Right renal pelvis (tissue), 4 donors: ENCODE measurements around the gene MICALL2. TPM values are rescaled to one million over a fixed set of nuclear protein-coding genes. Genes with fewer than 3 reads are reported as not detected.
A peak's percentile ranks its signal among the peaks of the same experiment; 100 is the strongest.

Source experiments
- DNase-seq, 4 donors: peaks; one replicate each; pipeline ENCODE4 v3.0.0-alpha.2; 2013; ENCODE audit warnings: low read depth in 4 of 4, low spot score in 3 of 4, missing footprints in 1 of 4
- polyA plus RNA-seq, 4 donors: library from polyadenylated mRNA; unstranded; fragments of 120-200 nt; gene quantifications; one replicate each; pipeline ENCODE4 v1.2.1, GENCODE V29; 2013; ENCODE audit not compliant: insufficient read length in 4 of 4

The MICALL2 gene
- polyA plus RNA-seq, 4 donors, result 7.6 to 11.1 (median 8.6) TPM

DNA sequence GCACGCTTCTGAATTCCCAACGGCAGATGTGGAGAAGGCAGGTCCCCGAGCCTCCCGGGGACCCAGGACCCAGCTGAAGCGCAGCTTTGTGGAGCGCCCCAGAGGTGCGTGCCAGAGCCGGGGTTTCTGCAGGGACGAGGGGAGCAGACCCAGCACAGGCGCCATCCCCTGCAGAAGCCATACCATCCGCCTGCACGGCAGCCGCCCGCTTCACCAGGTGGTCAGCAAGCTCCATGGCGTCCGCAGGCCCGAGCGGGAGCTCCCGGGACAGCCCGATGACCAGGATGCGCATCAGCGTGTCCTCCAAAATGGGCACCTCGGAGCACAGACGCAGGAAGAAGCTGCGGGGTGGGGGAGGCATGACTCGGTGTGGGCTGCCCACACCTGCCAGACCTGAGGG lies 34.3 kb upstream of the MICALL2 start:
- no peak for DNase-seq

DNA sequence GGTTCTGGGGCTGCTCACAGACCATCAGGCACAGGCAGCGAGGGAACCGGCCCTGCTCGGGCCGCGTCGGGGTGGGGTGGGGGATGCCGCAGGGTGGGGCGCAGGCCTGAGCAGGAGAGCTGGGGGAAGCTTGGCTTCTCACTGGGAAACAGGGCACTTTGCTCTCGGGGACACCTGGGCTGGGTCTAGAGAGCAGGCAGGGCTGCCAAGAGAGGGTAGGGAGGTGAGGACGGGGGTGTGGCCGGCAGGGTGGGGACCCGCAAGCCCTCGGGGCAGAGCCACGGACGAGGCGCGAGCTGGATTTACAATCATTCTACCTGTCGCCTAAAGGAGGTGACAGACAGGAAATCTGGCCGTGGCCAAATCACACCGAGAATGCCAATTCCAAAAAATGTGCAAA lies 33.9 kb upstream of the MICALL2 start:
- DNase-seq, result no peak

DNA sequence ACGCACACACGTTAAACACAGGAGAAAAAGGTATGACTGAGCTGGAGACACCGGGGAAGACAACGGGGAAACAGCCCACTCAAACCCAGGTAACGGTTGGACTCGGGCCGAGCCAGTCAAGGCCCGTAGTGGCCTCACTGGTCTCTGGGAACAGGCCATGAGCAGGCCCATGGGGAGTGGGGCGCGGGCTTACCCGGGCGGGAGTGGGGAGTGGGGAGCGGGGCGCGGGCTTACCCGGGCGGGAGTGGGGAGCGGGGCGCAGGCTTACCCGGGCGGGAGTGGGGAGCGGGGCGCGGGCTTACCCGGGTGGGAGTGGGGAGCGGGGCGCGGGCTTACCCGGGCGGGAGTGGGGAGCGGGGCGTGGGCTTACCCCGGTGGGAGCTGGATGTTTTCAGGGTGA lies 33.4 kb upstream of the MICALL2 start:
- no peak for DNase-seq

DNA sequence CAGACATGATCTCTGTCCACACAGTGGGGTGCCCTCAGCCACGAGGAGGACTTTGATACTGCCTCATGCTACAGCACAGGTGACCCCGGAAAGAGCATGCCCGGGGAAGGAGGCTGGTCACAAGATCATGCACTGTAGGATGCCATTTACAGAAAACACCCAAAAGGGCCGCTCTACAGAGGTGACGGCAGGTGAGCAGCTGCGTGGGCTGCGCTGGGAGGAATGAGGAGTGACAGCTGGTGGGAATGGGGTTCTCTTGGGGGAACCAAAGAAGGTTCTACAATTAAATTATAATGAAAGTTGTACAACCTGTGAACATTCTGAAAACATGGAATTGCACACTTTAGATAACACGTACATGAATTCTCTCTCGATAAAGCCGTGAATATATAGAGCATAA lies 33.0 kb upstream of the MICALL2 start:
- DNase-seq, result no peak

DNA sequence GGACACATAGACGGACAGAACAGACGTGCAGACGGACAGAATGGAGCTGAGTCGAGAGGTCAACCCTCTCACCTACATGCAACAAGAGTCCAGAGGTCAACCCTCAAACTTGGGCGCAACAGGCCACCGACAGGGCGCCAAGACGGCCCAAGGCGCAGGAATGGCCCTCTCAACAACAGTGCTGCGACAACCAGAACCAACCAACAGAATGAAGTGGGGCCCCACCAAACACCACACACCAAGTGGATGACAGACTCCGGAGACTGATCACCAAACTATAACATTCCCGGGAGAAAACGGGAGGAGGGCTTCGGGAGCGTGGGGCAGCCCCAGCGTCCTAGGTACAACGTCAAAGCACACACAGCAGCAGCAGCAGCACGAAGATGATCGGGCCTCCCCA lies 31.6 kb upstream of the MICALL2 start:
- DNase-seq, result no peak

DNA sequence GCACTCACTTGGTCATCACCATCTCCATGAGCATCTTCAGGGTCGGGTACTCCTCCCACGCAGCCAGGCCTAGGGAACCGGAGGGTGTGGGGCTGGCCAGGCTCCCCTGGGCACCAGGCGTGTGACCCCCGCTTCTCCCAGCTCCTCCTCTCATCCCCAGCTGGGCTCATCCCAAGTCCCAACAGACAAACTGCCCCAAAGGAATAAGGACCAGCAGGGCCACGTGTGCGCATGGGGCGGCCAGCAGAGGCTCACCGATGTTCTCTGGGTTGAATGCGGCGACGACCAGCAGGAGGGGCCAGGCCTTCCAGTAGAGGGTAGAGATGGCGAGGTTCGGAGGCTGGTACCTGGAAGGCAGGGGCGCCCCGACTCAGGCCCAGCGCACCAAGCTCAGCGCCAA lies 30.1 kb upstream of the MICALL2 start:
- no peak for DNase-seq

DNA sequence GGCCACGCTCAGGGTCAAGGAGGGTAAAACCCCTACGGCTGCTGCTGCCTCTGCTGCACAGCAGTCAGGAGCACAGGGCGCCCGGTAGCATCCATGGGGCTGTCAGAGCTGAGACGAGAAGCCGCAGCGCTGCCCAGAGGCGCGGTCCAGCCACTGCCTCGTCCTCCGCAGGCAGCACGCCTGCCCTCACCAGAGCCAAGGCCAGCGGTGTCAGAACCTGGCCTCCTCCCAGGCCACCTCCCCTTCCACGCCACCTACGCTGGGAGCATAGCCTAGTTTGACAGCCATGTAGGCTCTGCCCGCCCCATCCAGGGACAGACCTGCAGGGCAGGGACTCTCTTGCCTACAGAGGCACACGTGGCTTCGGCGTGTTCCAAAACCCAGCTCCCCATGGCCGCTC lies 28.7 kb upstream of the MICALL2 start:
- no peak for DNase-seq

DNA sequence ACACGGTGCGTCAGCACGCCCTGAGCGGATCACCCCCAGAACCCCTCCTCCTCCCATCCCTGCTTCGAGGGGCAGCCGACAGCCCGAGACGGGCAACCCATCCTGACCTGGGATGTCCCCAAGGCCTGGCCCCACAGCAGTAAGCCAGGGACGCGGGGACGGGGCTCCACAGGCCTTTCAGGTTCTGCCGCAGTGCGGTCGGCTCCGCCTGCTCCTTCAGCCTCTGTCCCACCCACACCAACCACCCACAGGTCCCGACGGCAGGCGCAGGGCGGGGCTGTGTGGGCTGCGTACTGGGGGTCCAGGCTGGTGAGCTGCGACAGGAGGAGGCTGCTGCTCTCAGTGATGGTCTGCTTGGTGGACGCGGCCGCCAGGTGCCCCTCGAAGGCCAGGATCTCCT lies 28.2 kb upstream of the MICALL2 start:
- DNase-seq, result no peak

DNA sequence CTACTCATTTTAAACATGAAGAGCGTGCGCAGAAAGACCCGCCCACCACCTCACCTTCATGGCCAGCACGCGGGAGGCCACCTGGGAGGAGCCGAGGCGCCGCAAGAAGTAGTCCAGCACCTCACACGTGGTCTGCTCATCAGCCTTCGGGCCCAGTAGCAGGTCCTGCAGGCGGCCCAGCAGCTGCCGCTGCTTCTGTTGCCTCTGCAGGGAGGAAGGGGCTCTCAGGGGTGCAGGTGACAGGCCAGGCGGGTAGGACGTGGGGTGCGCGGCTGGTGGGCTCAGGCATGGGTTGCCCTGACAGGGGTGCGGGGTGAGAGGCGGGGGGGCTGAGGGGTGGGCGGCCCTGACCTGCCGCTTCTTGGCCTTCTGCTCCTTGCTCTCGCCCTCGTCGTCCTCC lies 27.3 kb upstream of the MICALL2 start:
- no peak for DNase-seq

DNA sequence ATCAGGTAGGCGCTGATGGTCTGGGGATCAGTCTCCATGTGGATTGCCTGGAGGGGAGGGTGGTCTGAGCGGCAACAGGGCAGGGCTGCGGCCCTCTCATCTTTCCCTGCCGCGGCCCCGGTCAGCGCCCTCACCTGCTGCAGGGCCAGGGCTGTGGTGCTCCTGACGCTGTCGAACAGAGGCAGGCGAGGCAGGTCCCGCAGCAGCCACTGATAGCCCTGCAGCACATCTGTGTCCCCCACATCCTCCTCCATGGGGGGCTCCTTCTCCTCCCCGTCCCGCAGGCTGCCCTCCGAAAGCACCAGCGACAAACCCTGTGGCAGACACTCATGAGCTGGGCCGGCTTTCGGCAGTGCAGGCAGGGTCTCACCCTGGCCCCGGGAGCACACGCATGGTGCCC lies 25.9 kb upstream of the MICALL2 start:
- no peak for DNase-seq

DNA sequence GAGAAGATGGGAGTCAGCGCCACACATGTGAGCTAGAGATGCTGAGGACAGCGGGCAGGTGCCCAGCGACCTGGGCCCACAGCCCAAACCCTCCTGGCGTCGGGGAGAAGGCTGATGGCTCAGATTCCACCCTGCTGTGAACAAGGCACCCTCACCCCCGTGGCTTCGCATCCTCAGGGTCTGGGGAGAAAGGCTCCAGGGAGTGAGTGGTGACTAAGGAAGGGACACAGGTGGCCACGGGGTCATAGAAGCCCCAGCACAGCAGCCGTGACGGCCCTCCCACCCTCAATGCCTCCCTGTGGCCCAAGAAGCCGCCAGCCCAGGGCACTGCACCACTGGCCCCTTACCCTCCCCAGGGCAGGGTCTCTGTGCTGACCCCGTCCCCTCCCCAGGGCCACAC lies 25.3 kb upstream of the MICALL2 start:
- DNase-seq, result no peak

DNA sequence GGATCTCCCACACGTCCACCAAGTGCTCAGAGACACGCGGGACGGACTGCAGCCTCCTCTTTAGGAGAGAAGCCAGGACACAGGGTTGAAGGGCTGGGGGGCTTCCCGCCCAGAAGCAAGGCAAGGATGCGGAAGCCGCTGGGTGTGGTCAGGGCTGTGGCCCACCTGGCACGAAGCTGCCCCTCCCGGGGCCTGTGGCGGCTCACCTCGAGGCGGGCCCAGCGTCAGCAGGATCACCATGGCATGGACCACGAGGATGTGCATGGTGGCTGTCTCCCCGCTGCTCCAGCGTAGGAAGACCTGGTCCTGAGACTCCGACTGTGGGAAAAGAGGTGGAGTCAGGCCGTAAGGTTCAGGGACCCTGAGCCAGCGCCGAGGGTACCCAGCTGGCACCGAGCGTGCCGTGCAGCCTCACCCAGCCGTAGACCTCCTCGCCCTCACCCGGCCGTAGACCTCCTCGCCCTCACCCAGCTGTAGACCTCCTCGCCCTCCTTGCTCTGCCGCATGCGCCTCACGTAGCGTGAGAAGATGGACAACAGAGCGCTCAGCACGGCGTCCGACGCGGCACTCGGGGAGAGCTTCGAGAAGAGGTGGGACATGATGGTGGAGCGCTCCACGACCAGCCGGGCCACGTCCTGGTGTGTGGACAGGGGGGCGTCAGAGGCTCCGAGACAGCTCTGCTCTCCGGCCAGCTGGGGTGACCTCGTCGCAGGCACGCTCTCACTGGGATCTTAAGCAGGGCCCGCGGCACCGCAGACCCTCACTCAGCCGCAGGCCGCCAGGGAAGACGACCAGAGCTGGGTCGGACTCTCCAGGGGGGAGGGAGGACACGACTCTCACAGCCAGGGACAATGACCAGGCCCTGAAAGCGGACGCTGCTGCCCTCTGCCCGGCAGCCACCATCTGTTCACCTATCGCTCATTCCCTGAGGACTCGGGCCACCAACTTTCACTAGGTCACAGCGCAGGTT lies 24.6 kb upstream of the MICALL2 start:
- DNase-seq, result no peak

DNA sequence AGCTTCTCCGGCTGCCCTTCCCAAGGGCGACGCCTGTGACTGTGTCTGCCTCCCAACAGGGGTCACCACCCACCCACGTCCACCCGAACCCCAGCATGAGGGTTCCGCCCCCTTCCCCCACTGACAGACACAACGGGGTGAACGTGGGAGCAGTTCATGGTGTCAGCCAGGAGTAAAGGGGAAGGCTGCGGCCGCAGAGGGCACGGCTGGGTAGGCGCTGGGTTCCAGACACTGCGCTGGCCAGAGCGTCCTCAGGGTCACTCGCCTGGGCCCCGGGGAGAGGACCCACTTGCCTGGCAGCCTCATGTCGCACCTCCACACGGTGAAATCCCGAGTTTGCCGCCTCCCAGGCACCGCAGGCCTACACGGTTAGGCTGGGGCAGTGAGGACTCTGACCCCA lies 23.8 kb upstream of the MICALL2 start:
- DNase-seq, result no peak

DNA sequence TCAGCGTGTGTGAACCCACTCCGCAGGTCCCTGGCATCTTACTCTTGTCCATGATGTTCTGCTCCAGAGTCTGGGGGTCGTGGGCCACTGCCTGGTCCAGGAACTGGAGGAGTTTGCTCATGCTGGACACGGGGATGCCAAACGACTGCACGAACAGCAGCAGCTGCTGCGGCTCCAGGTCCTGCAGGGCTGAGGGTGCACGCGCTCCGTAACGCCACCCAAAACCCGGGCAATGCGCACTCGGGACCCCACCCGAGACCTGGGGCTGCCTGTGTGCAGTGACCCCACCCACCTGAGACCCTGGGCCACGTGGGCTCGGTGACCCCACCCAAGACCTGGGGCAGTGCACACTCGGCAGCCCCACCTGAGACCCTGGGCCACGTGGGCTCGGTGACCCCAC lies 22.0 kb upstream of the MICALL2 start:
- DNase-seq, result no peak

DNA sequence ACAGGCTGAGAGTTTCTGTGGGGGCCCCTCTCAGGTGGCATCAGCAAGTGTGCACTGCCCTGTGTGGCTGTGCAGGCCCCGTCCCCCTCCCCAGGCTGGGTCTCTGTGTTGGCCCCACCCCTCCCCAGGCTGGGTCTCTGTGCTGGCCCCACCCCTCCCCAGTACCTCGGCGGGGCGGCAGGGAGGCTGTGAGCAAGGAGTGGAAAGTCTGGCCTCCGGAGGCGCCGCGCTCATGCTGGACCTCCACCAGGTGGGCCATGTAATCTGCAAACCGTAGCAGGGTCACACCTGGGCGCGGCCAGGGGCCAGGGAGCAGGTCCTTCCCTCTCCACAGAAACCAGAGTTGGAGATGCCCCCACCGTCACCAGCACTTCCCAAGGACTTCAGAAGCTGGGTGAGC lies 21.4 kb upstream of the MICALL2 start:
- no peak for DNase-seq

DNA sequence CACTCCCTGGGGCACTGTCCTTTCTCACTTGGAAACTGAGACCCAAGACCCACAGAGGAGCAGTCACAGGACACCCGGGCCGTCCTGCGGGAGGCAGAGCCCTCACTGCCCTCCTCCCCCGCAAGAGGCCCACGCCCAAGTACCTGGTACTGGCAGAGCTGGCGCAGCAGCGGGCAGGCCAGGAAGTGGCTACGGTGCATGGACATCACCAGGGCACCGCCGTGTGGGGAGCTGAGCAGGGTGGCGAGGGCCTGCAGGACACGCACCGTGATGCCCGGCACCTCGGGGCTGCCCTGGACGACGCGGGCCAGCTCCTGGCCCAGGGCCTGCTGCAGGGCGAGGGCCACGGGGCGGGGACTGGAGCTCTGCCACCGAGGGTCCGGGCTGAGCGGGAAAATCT lies 20.0 kb upstream of the MICALL2 start:
- no peak for DNase-seq

DNA sequence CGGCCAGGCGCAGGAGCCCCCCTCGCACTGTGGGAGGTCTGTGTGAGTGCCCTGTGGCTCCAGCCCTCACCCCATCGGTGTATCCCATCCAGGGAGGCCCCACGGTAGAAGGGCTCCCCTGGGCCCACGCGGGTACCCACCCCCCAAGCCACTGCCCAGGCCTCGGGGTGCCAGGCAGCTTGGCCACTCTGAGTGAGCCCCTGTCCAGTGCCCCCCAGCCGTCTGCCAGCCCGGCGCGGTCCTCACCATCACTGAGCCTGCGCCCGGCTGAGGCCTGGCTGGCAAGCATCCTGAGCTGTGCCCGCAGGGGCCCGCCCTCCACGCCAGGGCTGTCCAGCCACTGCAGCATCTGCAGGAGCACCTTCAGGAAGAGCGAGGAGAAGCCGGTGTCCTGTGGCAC lies 19.2 kb upstream of the MICALL2 start:
- DNase-seq, result no peak

DNA sequence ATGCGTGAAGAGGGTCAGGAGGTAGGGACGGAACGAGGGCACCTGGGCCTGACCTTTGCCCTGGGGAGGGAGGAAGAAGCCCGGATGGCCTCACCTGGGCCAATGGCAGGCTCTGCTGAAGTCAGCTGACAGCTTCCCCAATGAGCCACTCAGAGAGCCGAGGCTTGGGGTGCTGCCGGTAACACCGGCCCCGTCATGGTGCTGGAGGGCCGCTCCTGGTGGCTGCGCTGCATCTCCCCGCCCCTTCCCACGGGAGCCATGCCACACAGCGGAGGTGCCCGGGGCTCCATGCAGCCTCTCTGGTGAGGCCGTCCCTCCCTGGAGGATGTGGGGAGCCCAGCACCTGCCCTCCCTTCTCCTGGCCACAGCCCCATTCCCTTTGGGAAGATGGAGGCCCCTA lies 17.6 kb upstream of the MICALL2 start:
- no peak for DNase-seq

DNA sequence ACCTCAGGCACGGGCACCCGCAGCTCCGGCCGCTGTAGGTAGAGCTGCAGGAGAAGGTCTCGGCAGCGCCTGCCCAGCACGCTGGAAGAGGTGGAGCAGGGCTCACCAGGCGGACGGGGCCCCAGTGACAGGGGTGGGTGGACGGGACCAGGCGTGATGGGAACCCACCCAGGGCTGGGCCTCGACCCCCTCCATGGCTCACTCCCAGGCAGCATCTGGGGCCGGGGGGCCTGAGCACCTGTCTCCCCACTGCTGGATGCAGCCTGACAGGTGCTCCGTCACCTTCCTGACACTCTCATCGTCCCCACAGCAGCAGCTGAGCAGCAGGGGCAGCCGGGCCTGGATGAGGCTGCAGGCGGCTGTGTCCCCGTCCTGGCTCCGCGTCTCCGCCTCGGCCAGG lies 16.7 kb upstream of the MICALL2 start:
- DNase-seq, result no peak

DNA sequence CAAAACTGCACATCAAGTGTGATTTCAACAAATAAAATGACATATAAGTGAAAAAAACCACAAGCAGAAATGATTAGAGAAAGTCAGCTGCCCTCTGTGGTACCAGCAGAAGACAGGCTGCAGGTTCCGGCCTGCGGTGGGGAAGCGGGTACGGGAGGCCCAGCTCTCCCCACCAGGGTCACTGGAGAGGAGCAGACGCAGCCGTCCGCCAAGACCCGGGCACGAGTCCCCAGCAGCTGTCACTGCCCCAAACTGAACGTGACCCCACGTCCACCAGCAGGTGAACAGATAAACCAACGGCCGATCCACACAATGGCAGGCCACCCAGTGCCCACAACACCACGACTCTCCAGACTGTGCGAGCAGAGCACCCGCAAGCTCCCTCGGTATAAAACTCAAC lies 16.1 kb upstream of the MICALL2 start:
- DNase-seq, result no peak

DNA sequence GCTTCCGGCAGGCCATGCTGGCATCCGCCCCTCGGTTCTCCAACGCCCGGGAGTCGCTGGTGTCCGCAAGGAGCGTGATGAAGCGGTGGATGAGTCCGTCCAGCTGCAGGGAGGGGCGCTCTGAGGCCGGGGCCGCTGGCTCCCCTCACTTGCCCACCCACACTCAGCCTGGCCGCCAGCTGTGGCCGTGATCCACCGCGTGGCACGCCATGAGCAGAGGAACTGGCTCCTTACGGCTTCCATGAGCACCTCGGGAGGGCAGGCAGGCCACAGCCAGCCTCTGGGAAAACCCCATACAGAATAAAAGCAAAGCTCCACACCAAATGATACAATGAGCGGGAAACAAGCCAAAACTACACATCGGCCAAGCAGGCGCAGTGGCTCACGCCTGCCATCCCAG lies 15.5 kb upstream of the MICALL2 start:
- no peak for DNase-seq

DNA sequence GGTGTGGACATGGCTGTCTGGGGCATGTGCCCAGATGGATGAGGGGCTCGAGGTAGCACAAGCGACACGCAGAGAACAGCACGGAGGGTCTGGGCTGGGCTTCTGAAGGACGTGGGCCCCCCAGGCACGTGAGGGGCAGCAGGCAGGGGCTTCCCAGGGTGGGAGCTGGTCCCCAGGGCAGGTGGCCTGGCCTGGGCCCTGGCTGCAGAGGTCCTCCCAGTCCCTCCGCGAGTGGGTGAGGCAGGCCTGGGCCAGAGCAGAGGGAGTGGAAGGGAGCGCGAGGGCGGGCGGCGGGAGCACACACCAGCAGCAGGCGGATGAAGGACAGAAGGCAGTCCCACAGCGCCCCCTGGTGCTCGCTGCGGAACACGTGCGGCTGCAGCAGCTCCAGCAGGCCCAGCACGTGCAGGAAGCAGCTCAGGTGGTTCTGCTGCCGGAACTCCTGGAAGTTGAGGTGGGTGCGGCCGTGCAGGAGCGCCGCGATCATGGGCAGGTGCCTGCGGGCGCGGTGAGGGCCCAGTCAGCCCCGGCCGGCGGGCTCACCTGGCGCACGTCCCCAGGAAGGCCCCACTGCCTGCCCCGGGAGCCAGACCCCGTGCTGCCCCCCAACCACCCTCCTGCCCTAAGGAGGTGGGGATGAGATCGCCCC lies 14.7 kb upstream of the MICALL2 start:
- DNase-seq, result peak; percentile 65 to 81 (median 72)
